ENCODE measurements around the gene SELENON. TPM values are rescaled to one million over a fixed set of nuclear protein-coding genes. Genes with fewer than 3 reads are reported as not detected.

Gene SELENON
- total RNA-seq, 1 experiment from 2014 or later, result 38.6 TPM

DNA sequence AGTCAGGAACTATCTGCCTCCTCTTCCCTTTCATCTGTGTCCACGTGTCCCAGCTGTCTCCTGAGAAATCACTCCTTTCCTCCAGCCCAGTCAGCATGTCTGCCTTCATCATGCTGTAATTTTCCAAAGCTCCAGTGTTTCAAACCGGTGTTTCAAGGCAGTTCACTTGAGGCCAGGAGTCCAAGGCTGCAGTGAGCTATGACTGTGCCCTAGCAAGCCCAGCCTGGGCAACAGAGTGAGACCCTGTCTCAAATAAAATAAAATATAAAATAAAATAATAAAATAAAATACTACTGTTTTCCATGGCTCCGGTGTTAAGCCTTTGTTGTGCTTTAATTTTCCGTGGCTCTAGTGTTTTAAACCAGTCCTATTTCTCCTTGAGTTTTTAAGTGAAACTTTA is 7.9 kb upstream of the SELENON start:
- no peak for ATAC-seq
- peaks cover 15% of the 10 kb centered on the region; the same call in 1 of the 2 replicates for H3K4me1 ChIP-seq (ENCODE audit: insufficient read depth, low read length)
- TF ChIP-seq EZH2phosphoT487 (IDR thresholded peaks at IDR 0.05; ENCODE audit: borderline replicate concordance, low read length) (no peak), EZH2 (IDR thresholded peaks at IDR 0.05; ENCODE audit: low read length, unreplicated experiment) (no peak)
- TF ChIP-seq, protein P1, sequence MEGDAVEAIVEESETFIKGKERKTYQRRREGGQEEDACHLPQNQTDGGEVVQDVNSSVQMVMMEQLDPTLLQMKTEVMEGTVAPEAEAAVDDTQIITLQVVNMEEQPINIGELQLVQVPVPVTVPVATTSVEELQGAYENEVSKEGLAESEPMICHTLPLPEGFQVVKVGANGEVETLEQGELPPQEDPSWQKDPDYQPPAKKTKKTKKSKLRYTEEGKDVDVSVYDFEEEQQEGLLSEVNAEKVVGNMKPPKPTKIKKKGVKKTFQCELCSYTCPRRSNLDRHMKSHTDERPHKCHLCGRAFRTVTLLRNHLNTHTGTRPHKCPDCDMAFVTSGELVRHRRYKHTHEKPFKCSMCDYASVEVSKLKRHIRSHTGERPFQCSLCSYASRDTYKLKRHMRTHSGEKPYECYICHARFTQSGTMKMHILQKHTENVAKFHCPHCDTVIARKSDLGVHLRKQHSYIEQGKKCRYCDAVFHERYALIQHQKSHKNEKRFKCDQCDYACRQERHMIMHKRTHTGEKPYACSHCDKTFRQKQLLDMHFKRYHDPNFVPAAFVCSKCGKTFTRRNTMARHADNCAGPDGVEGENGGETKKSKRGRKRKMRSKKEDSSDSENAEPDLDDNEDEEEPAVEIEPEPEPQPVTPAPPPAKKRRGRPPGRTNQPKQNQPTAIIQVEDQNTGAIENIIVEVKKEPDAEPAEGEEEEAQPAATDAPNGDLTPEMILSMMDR (conservative IDR thresholded peaks at IDR 0.05; ENCODE audit: low read depth, low read length), result no peak
- no peaks in the 10 kb centered on the region for H3F3A ChIP-seq (ENCODE audit: low read length, unreplicated experiment)
- DNase-seq, result no peak
- no TSS peak for BruUV-seq (replicated peaks)
- H3K9ac ChIP-seq (ENCODE audit: low read length), result no peak overlapping the region
- intact Hi-C loops (cut with micrococcal nuclease), result loop anchor here (10.0 kb wide), 1 partner anchor 97 kb away; no protein-coding TSS in a partner anchor
- H3K4me2 ChIP-seq (ENCODE audit: low read length), result no peak overlapping the region
- H3K9me2 ChIP-seq (replicated peaks; ENCODE audit: low read length), result no peaks in the 10 kb centered on the region
- POLR2A ChIA-PET (ENCODE audit: unreplicated experiment), result interaction anchor here (0.6 kb wide), 1 partner anchor 263 kb away, joined by 4 read pairs; no protein-coding TSS in a partner anchor
- no peak overlapping the region for H2AFZ ChIP-seq (ENCODE audit: low read length)
- H3K36me3 ChIP-seq (ENCODE audit: low read depth, low read length), result no peaks in the 10 kb centered on the region
- no peaks in the 10 kb centered on the region for H3K79me2 ChIP-seq (ENCODE audit: low read length)
- CTCF ChIA-PET, result no interaction called here
- H3K9me3 ChIP-seq (ENCODE audit: low read length), result no peaks in the 10 kb centered on the region
- no peak overlapping the region for H3K27ac ChIP-seq (ENCODE audit: low read length)
- no peaks in the 10 kb centered on the region for H4K20me1 ChIP-seq (ENCODE audit: low read length)
- H3K4me3 ChIP-seq (ENCODE audit: low read length), result no peak overlapping the region
- no peaks in the 10 kb centered on the region for H3K27me3 ChIP-seq (ENCODE audit: low read length)

DNA sequence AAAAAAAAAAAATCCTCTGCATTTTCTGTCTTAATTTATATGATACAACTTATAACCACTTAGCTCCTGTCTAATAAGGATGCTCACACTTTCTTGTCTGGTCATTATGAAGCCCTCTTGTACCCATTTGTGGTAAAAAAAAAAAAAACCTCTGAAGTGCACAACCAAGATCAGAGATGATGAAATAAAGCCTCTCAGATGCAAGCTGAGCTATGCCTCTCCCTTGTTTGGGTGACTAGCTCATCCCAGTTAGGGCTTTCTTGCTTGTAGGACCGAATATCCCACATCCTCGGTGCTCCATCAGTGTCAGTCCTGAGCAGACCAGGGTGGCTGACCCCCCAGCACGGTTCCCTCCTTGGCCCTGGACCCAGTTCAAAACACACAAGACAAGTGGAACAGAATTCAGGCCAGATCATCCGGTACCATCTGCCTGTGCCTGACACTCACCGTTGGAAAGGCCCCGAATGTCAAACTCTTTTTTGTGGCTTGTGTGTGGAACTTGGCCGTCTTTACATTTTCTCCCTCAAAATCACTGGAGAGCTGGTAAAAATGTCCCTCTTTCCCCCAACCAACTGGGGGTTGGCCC is 6.3 kb upstream of the SELENON start:
- Histone ChIP-seq H3K4me1 (ENCODE audit: insufficient read depth, low read length) (peaks cover 8% of the 10 kb centered on the region; the same call in 1 of the 2 replicates), H3K9me3 (ENCODE audit: low read length) (no peaks in the 10 kb centered on the region), H2AFZ (ENCODE audit: low read length) (no peak overlapping the region), H3F3A (ENCODE audit: low read length, unreplicated experiment) (no peaks in the 10 kb centered on the region), H3K27ac (ENCODE audit: low read length) (no peak overlapping the region), H3K9ac (ENCODE audit: low read length) (no peak overlapping the region), H3K4me2 (ENCODE audit: low read length) (no peak overlapping the region), H3K27me3 (ENCODE audit: low read length) (no peaks in the 10 kb centered on the region), H3K9me2 (replicated peaks; ENCODE audit: low read length) (no peaks in the 10 kb centered on the region), H3K36me3 (ENCODE audit: low read depth, low read length) (no peaks in the 10 kb centered on the region), H4K20me1 (ENCODE audit: low read length) (no peaks in the 10 kb centered on the region), H3K79me2 (ENCODE audit: low read length) (no peaks in the 10 kb centered on the region), H3K4me3 (ENCODE audit: low read length) (no peak overlapping the region)
- intact Hi-C loops (cut with micrococcal nuclease), result loop anchor here (10.0 kb wide), 1 partner anchor 99 kb away; no protein-coding TSS in a partner anchor
- no peak for ATAC-seq
- DNase-seq, result no peak
- BruUV-seq (replicated peaks), result no TSS peak
- TF ChIP-seq EZH2phosphoT487 (IDR thresholded peaks at IDR 0.05; ENCODE audit: borderline replicate concordance, low read length) (no peak), EZH2 (IDR thresholded peaks at IDR 0.05; ENCODE audit: low read length, unreplicated experiment) (no peak)
- TF ChIP-seq, protein P1 (conservative IDR thresholded peaks at IDR 0.05; ENCODE audit: low read depth, low read length), result no peak
- ChIA-PET POLR2A (ENCODE audit: unreplicated experiment) (no interaction called here), CTCF (no interaction called here)

DNA sequence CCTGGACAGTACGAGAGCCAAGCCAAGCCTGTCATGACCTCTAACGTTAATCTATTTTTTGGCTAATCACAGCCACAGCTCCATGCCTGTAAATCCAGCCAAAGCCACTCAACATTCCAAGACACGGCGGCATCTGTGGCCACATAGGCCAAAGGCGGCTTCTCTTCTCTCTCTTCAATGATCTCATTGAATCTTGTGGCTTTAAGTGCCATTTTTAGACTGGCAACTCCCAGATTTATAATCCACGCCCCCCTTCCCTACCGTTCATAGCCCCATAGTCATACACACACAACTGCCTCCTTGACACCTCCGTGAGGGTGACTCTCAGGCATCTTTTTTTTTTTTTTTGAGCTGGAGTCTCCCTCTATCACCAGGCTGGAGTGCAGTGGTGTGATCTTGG is 5.7 kb upstream of the SELENON start:
- no peak for ATAC-seq
- Histone ChIP-seq H3K27ac (ENCODE audit: low read length) (no peak overlapping the region), H3F3A (ENCODE audit: low read length, unreplicated experiment) (no peaks in the 10 kb centered on the region), H2AFZ (ENCODE audit: low read length) (no peak overlapping the region), H3K4me3 (ENCODE audit: low read length) (no peak overlapping the region), H3K36me3 (ENCODE audit: low read depth, low read length) (no peaks in the 10 kb centered on the region), H3K4me2 (ENCODE audit: low read length) (no peak overlapping the region), H3K27me3 (ENCODE audit: low read length) (no peaks in the 10 kb centered on the region), H3K9me3 (ENCODE audit: low read length) (no peaks in the 10 kb centered on the region), H4K20me1 (ENCODE audit: low read length) (no peaks in the 10 kb centered on the region), H3K79me2 (ENCODE audit: low read length) (no peaks in the 10 kb centered on the region), H3K9me2 (replicated peaks; ENCODE audit: low read length) (no peaks in the 10 kb centered on the region), H3K4me1 (ENCODE audit: insufficient read depth, low read length) (peaks cover 8% of the 10 kb centered on the region; the same call in 1 of the 2 replicates), H3K9ac (ENCODE audit: low read length) (no peak overlapping the region)
- DNase-seq, result no peak
- intact Hi-C loops (cut with micrococcal nuclease), result loop anchor here (10.0 kb wide), 1 partner anchor 100 kb away; no protein-coding TSS in a partner anchor
- no TSS peak for BruUV-seq (replicated peaks)
- ChIA-PET POLR2A (ENCODE audit: unreplicated experiment) (no interaction called here), CTCF (interaction anchor here (0.6 kb wide), 1 partner anchor 48 kb away, joined by 11 read pairs; no protein-coding TSS in a partner anchor)
- TF ChIP-seq EZH2phosphoT487 (IDR thresholded peaks at IDR 0.05; ENCODE audit: borderline replicate concordance, low read length) (no peak), EZH2 (IDR thresholded peaks at IDR 0.05; ENCODE audit: low read length, unreplicated experiment) (no peak)
- TF ChIP-seq, protein P1 (conservative IDR thresholded peaks at IDR 0.05; ENCODE audit: low read depth, low read length), result no peak

Measured in PC-3 (cell line).